ENCODE data around the gene TNFRSF1B.

TNFRSF1B gene

GRCh38 chr1:12126781-12127180, 40.0 kb upstream of the TNFRSF1B start:
- TF ChIP-seq, protein P1, sequence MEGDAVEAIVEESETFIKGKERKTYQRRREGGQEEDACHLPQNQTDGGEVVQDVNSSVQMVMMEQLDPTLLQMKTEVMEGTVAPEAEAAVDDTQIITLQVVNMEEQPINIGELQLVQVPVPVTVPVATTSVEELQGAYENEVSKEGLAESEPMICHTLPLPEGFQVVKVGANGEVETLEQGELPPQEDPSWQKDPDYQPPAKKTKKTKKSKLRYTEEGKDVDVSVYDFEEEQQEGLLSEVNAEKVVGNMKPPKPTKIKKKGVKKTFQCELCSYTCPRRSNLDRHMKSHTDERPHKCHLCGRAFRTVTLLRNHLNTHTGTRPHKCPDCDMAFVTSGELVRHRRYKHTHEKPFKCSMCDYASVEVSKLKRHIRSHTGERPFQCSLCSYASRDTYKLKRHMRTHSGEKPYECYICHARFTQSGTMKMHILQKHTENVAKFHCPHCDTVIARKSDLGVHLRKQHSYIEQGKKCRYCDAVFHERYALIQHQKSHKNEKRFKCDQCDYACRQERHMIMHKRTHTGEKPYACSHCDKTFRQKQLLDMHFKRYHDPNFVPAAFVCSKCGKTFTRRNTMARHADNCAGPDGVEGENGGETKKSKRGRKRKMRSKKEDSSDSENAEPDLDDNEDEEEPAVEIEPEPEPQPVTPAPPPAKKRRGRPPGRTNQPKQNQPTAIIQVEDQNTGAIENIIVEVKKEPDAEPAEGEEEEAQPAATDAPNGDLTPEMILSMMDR (IDR thresholded peaks at IDR 0.05; ENCODE audit: extremely low read depth, insufficient read depth, missing control alignments) = no peak
- no peak for DNase-seq (ENCODE audit: low spot score)
- in situ Hi-C loops (cut with MboI; ENCODE audit: low pct_unique_long_range_greater_than_20kb, low sequenced_read_pairs, unreplicated experiment) = loop anchor here (5.0 to 25.0 kb wide), 2 partner anchors 81 to 486 kb away; partner anchors contain the start of gene DHRS3

DNA sequence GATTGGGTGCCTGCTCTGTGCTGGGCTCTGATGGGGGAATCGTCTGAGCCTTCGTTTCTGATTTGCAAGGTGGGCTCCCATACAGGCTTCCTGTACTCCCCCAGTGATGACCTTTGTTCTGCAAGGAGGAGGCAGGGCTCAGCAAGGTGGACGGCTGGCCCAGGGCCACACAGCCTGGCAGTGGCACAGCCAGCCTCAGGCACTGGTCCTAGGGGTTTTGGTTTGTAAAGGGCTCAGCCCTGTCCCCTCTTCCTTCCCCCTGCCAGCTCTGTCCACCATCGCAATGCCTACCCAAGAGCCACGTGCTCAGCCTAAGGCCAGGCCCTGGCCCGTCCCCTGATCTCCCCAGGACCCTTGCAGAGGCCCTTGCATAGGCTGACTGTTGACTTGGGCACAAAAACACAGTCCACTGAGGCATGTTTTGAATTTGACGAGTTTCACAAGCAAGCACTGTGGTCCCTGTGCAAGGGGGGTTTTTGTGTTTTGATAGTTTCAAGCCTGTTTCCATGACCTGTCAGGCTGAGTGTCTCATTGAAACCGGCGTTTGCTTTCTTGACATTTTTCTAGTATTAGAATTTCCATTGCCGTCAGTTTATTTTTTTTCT, 39.5 kb upstream of the TNFRSF1B start:
- DNase-seq (ENCODE audit: low spot score) = no peak
- TF ChIP-seq, protein P1 (IDR thresholded peaks at IDR 0.05; ENCODE audit: extremely low read depth, insufficient read depth, missing control alignments) = no peak
- in situ Hi-C loops (cut with MboI; ENCODE audit: low pct_unique_long_range_greater_than_20kb, low sequenced_read_pairs, unreplicated experiment) = loop anchor here (5.0 to 25.0 kb wide), 2 partner anchors 80 to 485 kb away; partner anchors contain the start of gene DHRS3

DNA sequence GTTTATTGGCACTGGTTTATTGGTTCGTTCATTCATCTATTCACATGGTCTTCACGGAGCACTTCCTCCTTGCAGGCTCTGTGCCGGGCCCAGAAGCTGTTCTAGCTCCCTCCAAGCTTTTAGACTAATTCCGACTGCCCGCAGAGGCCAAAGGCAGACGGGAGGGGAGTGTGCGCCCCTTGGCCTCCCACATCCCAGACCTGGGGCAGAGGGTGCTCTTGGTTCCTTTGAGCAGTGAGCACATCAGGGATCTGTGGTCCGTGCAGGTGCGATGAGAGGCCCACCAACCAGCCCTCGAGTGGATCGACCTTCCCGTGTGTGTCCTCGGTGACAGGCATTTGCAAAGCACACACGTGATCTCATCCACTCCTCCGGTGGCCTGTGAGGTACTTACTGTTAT, 38.7 kb upstream of the TNFRSF1B start:
- TF ChIP-seq, protein P1 (IDR thresholded peaks at IDR 0.05; ENCODE audit: extremely low read depth, insufficient read depth, missing control alignments) = no peak
- in situ Hi-C loops (cut with MboI; ENCODE audit: low pct_unique_long_range_greater_than_20kb, low sequenced_read_pairs, unreplicated experiment) = loop anchor here (5.0 to 25.0 kb wide), 2 partner anchors 79 to 484 kb away; partner anchors contain the start of gene DHRS3
- DNase-seq (ENCODE audit: low spot score) = no peak

DNA sequence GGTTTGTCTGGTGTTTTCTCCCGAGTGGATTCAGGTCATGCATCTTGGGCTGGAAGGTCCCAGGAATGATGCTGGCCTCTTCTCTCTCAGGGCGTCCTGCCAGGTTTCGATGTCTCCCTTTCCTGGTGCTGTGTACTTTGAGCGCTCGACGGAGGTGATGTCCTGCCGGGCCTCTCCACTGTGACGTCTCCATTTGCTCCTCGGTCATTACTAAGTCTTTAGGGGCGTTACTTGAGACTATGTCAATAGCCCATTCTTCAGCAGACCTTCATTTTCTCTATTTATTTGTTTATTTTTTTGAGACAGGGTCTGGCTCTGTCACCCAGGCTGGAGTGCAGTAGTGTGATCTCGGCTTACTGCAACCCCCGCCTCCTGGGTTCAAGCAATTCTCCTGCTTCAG, 37.2 kb upstream of the TNFRSF1B start:
- no peak for DNase-seq (ENCODE audit: low spot score)
- TF ChIP-seq, protein P1 (IDR thresholded peaks at IDR 0.05; ENCODE audit: extremely low read depth, insufficient read depth, missing control alignments) = no peak
- in situ Hi-C loops (cut with MboI; ENCODE audit: low pct_unique_long_range_greater_than_20kb, low sequenced_read_pairs, unreplicated experiment) = loop anchor here (5.0 to 25.0 kb wide), 2 partner anchors 78 to 483 kb away; partner anchors contain the start of gene DHRS3

DNA sequence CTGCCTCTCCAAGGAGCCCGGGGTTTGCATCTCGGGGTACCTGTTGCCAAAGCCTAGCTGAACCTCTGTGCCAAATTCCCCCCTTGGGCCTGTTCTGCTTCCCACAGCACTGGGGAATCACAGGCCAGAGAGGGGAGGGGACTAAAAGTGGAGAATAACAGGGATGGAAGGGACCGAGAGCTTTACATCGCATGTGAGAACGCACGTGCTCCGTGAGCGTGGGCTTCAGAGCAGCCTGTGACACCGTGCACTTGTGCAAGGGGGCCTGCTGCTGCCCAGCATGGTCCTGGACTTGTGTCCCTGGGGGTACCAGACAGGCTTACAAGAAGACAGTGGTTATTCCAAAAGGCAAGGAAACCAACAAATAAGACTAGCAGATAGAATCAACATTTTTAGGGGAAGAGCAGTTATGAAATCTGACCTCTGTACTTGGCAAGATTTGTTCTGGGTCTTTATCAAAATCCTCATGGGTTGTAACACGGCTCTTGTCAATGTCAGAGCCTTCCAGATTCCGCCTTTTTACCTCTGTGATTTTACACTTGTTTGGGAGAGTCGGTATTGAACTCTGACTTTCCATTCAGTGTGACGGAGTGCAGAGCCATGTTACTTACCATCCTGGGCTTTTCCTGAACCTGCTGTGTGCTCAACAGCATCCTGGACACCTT, 36.2 kb upstream of the TNFRSF1B start:
- TF ChIP-seq, protein P1 (IDR thresholded peaks at IDR 0.05; ENCODE audit: extremely low read depth, insufficient read depth, missing control alignments) = no peak
- no peak for DNase-seq (ENCODE audit: low spot score)
- in situ Hi-C loops (cut with MboI; ENCODE audit: low pct_unique_long_range_greater_than_20kb, low sequenced_read_pairs, unreplicated experiment) = loop anchor here (25.0 kb wide), 1 partner anchor 482 kb away; the partner anchor contains the start of gene DHRS3

- in situ Hi-C loops (cut with MboI; ENCODE audit: low pct_unique_long_range_greater_than_20kb, low sequenced_read_pairs, unreplicated experiment) = loop anchor here (25.0 kb wide), 1 partner anchor 480 kb away; the partner anchor contains the start of gene DHRS3
- DNase-seq (ENCODE audit: low spot score) = peak; percentile 8
- TF ChIP-seq, protein P1 (IDR thresholded peaks at IDR 0.05; ENCODE audit: extremely low read depth, insufficient read depth, missing control alignments) = no peak
Measured at GRCh38 chr1:12132078-12132477, 34.7 kb upstream of the TNFRSF1B start.

Data from GM13977 (cell line).